Hepatocyte (in vitro differentiated cells): ENCODE measurements around the gene GALNT14.

ENCODE experiments used
- CTCF ChIP-seq: fragments of 200-600 bp; sonication (generic); IDR thresholded peaks from 2 replicates; pipeline ENCODE4 v1.5.1; 2016; ENCODE audit warnings: antibody characterized with exemption, mild to moderate bottlenecking; ENCODE audit not compliant: poor library complexity
- EZH2phosphoT487 ChIP-seq: fragments of 200-600 bp; sonication (generic); IDR thresholded peaks from one replicate; pipeline ENCODE4 v1.6.1; 2018; ENCODE audit warnings: antibody characterized with exemption, mild to moderate bottlenecking, low read depth, moderate library complexity; ENCODE audit not compliant: unreplicated experiment, severe bottlenecking

DNA sequence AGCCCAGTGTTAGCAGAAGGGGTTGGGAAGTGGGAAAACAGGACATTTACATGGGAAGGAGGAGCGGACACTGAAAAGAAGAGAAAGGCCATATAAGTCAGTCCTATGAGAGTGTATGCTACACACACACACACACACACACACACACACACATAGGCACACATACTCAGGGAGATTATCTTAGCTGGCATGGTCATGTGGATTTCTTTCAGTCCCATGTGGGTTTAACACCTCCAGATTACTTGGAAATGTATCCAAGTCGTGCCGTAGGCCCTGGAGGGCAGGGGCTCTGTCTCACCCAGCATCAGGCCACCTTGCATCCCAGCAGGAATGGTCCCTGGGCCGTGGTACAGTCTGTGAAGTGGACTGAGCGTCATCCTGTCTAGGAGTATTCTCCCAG, 217.7 kb downstream of the GALNT14 start:
- no peak for TF ChIP-seq EZH2phosphoT487
- TF ChIP-seq CTCF, result no peak
